ENCODE measurements around the gene CCL14. TPM values are rescaled to one million over a fixed set of nuclear protein-coding genes. Genes with fewer than 3 reads are reported as not detected.

CCL14 gene
- total and polyA plus RNA-seq, 2 of the 13 experiments (the other 11 are each of a cell fraction or from before 2014, with no cell fraction given): 1.1 to 1.7 TPM

DNA sequence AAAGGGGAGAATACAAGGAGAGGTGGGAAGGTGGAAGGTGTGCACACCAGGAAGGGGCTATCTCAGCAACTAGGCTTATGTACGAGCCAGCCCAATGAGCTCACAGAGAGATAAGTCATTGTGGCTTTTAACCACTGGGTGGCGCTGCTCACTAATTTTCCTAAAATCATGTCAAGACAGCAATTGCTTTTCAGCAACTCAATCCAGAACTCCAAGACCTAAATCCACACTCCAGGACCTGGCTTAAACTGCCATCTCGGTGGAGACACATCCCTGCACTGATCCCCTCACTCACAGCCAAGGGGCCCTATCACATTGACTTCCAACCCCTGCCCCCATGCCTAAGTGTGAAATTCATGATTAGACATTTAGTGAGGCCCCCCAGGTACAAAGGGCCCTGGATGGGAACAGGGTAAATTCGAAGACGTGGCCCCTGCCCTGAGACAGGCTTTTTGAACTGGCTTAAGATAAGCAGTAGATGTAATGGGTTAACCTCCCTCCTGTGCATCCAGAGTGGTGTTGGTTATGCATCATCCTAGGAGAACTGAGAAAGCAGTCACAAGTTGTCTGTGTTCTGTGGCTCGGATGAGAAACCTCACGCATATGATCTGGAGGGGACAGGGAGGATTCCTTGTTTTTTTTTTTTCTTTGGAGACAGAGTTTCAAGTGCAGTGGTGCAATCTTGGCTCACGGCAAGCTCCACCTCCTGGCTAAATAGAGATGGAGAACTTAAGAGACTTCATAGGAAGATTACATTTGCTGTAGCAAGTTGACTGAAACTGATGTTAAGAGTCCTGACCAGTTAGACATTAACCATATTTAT lies 16.8 kb downstream of the CCL14 start (continued):
- TF ChIP-seq ZFP37 (CRISPR knock-in tag; IDR thresholded peaks at IDR 0.05; ENCODE audit: borderline replicate concordance): no peak
- TF ChIP-seq KDM5B (CRISPR knock-in tag; IDR thresholded peaks at IDR 0.05; ENCODE audit: borderline replicate concordance): 0 out of 2 replicates have a peak, but pooled peaks have one; percentile 32
- TF ChIP-seq, protein P1, sequence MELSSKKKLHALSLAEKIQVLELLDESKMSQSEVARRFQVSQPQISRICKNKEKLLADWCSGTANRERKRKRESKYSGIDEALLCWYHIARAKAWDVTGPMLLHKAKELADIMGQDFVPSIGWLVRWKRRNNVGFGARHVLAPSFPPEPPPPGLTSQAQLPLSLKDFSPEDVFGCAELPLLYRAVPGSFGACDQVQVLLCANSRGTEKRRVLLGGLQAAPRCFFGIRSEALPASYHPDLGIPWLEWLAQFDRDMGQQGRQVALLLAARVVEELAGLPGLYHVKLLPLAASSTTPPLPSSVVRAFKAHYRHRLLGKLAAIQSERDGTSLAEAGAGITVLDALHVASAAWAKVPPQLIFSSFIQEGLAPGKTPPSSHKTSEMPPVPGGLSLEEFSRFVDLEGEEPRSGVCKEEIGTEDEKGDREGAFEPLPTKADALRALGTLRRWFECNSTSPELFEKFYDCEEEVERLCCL (CRISPR knock-in tag; IDR thresholded peaks at IDR 0.05; ENCODE audit: borderline replicate concordance): no peak
- TF ChIP-seq, protein P2, sequence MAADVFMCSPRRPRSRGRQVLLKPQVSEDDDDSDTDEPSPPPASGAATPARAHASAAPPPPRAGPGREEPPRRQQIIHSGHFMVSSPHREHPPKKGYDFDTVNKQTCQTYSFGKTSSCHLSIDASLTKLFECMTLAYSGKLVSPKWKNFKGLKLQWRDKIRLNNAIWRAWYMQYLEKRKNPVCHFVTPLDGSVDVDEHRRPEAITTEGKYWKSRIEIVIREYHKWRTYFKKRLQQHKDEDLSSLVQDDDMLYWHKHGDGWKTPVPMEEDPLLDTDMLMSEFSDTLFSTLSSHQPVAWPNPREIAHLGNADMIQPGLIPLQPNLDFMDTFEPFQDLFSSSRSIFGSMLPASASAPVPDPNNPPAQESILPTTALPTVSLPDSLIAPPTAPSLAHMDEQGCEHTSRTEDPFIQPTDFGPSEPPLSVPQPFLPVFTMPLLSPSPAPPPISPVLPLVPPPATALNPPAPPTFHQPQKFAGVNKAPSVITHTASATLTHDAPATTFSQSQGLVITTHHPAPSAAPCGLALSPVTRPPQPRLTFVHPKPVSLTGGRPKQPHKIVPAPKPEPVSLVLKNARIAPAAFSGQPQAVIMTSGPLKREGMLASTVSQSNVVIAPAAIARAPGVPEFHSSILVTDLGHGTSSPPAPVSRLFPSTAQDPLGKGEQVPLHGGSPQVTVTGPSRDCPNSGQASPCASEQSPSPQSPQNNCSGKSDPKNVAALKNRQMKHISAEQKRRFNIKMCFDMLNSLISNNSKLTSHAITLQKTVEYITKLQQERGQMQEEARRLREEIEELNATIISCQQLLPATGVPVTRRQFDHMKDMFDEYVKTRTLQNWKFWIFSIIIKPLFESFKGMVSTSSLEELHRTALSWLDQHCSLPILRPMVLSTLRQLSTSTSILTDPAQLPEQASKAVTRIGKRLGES (CRISPR knock-in tag; IDR thresholded peaks at IDR 0.05; ENCODE audit: borderline replicate concordance): no peak
- TF ChIP-seq, protein P3, sequence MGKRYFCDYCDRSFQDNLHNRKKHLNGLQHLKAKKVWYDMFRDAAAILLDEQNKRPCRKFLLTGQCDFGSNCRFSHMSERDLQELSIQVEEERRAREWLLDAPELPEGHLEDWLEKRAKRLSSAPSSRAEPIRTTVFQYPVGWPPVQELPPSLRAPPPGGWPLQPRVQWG (CRISPR knock-in tag; IDR thresholded peaks at IDR 0.05; ENCODE audit: borderline replicate concordance, low read depth): no peak
- peak; percentile 45 for TF ChIP-seq SALL1 (CRISPR knock-in tag; IDR thresholded peaks at IDR 0.05)
- no peak for TF ChIP-seq ZNF180 (CRISPR knock-in tag; IDR thresholded peaks at IDR 0.05; ENCODE audit: borderline replicate concordance, low read depth)
- TF ChIP-seq, protein P4, sequence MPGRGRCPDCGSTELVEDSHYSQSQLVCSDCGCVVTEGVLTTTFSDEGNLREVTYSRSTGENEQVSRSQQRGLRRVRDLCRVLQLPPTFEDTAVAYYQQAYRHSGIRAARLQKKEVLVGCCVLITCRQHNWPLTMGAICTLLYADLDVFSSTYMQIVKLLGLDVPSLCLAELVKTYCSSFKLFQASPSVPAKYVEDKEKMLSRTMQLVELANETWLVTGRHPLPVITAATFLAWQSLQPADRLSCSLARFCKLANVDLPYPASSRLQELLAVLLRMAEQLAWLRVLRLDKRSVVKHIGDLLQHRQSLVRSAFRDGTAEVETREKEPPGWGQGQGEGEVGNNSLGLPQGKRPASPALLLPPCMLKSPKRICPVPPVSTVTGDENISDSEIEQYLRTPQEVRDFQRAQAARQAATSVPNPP (CRISPR knock-in tag; IDR thresholded peaks at IDR 0.05): no peak
- no peak for TF ChIP-seq ZNF772 (CRISPR knock-in tag; IDR thresholded peaks at IDR 0.05)
